Fibroblast of skin of left quadriceps (primary cell): Measurements from ENCODE around the gene CMTR2.
A peak's percentile ranks its signal among the peaks of the same experiment; 100 is the strongest.
"Not testable (repeated sequence)": the region's sequence is repeated elsewhere in the genome, so short reads cannot be mapped to it uniquely, and the experiment has no call there.

ENCODE experiments used
- DNase-seq, 2 experiments: peaks; one replicate each; pipeline ENCODE4 v3.0.0-alpha.2; 2013; ENCODE audit warnings: low read depth in 2 of 2

Gene CMTR2, protein sequence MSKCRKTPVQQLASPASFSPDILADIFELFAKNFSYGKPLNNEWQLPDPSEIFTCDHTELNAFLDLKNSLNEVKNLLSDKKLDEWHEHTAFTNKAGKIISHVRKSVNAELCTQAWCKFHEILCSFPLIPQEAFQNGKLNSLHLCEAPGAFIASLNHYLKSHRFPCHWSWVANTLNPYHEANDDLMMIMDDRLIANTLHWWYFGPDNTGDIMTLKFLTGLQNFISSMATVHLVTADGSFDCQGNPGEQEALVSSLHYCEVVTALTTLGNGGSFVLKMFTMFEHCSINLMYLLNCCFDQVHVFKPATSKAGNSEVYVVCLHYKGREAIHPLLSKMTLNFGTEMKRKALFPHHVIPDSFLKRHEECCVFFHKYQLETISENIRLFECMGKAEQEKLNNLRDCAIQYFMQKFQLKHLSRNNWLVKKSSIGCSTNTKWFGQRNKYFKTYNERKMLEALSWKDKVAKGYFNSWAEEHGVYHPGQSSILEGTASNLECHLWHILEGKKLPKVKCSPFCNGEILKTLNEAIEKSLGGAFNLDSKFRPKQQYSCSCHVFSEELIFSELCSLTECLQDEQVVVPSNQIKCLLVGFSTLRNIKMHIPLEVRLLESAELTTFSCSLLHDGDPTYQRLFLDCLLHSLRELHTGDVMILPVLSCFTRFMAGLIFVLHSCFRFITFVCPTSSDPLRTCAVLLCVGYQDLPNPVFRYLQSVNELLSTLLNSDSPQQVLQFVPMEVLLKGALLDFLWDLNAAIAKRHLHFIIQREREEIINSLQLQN

GRCh38 chr16:71288890-71289731, at the start of gene CMTR2:
Gene CMTR2, minus strand, starts transcription at chr16:71289402. Its CDS starts 3,482 bp downstream, at chr16:71285920.
- DNase-seq, result peak; percentile 94

- DNase-seq, result no peak
Observed at GRCh38 chr16:71338632-71339031, 49.4 kb upstream of the CMTR2 start.

GRCh38 chr16:71338193-71338592, 49.0 kb upstream of the CMTR2 start:
- no peak for DNase-seq

GRCh38 chr16:71337631-71338030, 48.4 kb upstream of the CMTR2 start:
- DNase-seq, result no peak

DNA sequence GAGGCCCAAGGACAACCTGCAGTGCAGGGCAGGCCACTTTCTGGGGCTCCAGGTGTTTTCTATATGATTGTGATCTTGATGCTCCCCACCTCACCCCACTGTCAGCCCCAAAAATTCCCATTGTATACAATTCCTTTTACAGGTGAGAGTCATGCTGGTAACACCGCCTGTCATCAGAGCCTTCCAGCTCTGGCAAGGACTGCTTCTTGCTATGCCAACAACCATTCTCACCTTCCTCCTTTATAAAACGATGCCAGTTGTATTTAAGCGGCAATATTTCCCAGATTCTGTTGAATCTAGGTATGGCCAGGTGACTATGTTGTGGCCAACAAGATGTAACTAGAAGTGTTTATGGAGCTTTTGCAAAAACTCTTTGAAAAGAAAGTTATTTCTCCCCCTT, 38.9 kb upstream of the CMTR2 start:
- DNase-seq, result no peak

DNA sequence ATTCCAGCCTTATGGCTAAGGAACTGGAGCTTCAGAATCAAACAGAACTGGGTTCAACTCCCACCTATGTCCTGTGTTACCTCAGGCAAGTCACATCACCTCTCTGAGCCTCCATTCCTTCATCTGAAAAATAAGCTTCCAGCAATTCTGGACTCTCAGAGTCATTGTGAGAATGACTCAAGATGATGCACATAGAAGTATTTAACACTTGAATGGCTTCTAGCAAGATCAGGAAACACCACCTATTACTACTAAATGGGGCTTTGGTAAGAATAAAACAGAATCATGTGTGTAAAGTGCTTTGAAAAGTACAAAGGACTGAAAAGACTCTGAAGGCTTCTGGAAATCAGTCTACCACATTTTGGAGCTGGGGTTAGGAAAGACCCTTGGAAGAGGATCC, 38.5 kb upstream of the CMTR2 start:
- DNase-seq, result no peak

DNA sequence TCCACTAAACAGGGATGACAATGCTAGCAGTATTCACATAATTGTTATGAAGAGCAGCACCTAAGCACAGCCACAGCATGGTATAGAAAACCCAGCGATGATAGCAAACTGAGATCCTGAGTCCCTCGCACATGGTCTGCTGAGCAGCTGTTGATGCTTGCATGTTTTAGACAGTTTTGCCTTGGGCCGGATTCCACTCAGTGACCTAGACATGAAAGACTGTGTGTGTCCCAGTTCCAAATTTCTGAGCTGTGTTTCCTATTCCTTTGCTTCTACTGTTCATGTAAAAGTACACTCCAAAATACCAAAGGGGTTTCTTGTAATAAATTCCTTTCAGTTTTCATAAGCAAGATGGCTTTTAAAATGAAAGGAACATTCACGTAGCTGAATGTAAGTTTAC, 30.8 kb upstream of the CMTR2 start:
- DNase-seq, result no peak

- DNase-seq, result no peak
Observed at GRCh38 chr16:71315269-71315668, 26.1 kb upstream of the CMTR2 start.

DNA sequence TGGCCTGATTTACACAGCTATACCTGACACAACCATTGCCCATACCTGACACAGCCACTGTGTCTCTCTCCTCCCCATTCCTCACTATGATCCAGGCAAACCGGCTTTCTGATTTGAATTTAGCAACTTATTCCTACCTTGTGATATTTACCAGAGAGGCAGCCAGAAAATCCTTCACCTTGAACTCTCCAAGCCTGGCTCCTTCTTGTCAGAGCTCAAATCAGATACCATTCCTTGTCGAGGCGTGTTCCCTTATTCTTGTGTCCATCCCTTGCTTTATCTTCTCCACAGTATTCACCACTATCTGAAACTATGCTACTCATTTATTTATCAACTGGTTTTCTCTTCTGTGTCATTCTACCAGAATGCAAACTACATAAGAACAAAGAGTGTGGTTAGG, 24.4 kb upstream of the CMTR2 start:
- DNase-seq, result not testable (repeated sequence)

- DNase-seq, result peak in 1 of 2 experiments; percentile 3
Observed at GRCh38 chr16:71311553-71312158, 22.5 kb upstream of the CMTR2 start.

GRCh38 chr16:71303938-71304337, 14.7 kb upstream of the CMTR2 start:
- no peak for DNase-seq

GRCh38 chr16:71297341-71297634, 8.1 kb upstream of the CMTR2 start:
- no peak for DNase-seq

- no peak for DNase-seq
Observed at GRCh38 chr16:71296584-71297340, 7.6 kb upstream of the CMTR2 start.

DNA sequence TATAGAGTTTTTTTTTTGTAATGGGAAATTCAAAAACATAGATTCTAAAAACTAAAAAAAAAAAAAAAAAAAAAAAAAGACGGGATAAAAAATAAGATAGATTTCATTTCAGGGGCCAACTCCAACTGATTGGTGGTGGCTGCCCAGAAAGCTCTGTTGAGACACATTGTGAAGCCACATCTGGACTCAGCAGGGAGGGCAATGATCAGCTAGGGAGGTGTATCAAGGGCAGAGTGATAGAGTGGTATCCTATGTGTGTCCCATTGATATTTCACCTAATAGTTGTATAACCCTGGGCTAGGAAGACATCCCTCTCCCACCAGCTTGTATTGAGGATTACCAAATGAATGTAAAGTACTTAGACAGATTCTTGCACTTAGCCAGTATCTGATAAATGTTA, 6.7 kb upstream of the CMTR2 start:
- no peak for DNase-seq

GRCh38 chr16:71293919-71294318, 4.7 kb upstream of the CMTR2 start:
- DNase-seq, result peak in 1 of 2 experiments; percentile 2

GRCh38 chr16:71292095-71292494, 2.9 kb upstream of the CMTR2 start:
- DNase-seq, result not testable (repeated sequence)

GRCh38 chr16:71289732-71290062, 495 bp upstream of the CMTR2 start:
- DNase-seq, result no peak

DNA sequence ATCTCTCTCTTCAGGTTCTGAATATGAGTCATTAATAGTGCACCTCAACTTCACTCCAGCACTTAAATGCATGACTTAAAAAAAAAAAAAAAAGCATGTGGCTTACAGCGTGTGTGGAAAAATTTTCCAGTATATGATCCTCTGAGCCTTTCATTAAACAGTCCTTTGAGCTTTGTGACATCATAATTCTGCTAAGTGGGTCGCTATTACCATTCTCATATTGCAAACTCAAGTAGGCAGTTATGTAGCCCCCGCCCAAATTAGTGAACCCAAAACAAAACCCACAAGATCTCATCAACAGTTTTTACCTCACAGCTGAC, 672 bp downstream of the CMTR2 start:
- DNase-seq, result no peak

GRCh38 chr16:71287911-71288310, 1.3 kb downstream of the CMTR2 start:
- DNase-seq, result no peak

GRCh38 chr16:71287454-71287853, 1.7 kb downstream of the CMTR2 start:
- DNase-seq, result no peak

DNA sequence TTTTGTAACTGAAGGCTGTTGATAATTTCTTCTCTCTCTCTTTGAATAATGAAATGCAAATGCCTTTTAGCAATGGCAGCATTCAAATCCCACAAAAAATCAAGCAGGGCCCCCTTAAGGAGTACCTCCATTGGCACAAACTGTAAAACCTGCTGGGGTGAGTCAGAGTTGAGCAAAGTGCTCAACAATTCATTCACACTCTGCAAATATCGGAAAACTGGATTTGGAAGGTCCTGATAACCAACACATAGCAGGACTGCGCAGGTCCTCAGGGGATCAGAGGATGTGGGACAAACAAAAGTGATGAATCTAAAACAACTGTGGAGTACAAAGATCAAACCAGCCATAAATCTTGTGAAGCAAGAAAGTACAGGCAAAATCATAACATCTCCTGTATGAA, 5.6 kb downstream of the CMTR2 start:
- no peak for DNase-seq

DNA sequence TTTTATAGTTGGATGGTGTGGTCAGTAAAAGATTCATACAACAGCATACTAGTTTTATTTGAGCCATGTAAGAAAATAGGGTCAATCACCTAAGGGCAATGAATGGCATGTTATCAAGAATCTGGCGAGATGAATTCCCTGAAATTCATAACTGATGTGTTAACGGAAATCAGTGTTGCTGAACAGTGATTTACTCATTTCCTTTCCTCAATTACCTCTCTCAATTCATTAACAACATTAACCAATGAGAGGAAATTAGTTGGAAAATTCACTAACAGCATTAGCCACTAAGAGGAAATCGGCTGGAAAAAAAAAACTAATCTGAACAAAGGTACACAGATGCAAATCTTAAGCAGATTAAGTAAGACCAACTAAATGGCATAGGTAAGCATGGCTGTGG, 6.3 kb downstream of the CMTR2 start:
- no peak for DNase-seq
